Right forelimb (tissue), 1 donor: ENCODE data around the gene CILP2.
A peak's percentile ranks its signal among the peaks of the same experiment; 100 is the strongest.

Experiments
- DNase-seq: peaks from one replicate; pipeline ENCODE4 v3.0.0-alpha.2; 2018

CILP2 gene

GRCh38 chr19:19571071-19571786, 33.2 kb downstream of the CILP2 start:
- no peak for DNase-seq

DNA sequence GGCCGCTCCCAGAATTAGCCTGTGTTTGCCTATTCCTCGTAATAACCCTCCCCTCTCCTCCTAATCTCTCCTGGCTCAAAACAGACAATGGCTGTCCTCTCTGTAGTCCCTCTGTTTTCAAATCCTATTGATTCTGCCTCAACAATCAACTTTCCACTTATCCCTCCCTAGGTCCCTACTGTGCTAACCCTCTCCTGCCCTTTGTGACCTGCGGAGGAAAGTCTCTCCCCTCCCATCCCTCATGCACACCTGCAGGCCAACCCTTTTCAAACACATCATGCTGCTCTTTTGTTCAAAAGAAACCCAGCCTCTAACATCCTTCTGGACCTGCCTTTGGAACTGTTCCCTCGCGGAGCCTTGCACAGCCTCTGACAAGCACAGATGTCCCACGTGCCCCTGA, 37.3 kb downstream of the CILP2 start:
- DNase-seq: no peak

DNA sequence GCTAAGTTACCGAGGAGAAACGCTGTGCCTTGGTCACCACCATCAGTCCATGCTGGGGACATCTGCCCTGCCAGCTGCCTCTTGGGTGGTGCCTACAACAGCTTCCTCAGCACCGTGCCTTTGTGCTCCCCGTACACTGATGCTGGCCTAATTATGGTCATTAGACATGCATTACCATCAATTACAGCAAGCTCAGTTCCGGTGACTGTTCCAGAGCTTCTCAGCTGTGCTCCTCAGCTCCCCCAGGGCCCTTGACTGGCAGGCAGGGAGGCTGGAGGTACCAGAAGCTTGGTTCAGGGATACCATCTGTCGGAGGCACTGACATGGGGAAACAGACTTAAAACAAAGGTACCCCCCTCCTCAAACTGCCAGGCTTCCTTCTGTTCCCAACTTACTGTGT, 40.2 kb downstream of the CILP2 start:
- no peak for DNase-seq

DNA sequence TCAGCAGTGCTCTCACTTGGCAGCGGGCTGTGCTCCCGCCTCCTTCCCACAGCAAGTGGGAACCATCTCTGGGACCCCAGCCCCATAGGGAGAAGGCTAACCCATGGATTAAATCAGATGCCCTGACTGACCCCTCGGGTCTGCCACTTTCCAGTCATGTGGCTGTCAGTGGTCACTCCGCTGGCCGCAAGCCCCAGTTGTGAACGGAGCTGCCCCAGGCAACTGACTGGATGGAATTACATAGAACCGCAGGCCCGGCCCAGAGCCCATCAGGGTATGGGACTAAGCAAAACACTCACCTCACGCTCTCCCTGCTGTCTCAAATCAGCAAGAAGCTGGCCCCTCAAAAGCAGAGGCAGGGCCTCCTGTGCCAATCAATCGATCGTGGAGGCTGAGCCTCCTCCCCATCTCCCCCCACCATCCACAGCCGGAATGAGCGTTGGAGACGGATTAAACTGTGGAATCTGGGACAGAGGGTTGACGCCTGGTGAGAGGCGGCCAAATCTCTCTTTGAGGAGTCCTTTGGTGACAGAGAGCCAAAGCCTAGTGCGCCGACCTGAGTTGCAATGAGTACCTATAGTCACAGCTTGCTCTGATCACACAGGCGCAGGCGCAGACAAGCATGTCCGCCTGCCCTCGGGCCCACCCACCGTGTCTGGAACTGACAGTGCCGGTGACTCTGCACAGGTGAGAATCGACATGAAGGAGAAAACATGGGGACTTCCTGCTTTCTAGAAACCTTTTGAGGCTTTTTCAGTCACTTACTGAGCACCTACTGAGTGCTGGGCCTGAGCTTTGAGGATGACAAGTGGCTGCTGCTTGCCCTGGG, 41.7 kb downstream of the CILP2 start:
- no peak for DNase-seq

- DNase-seq: no peak
These were observed 42.4 kb downstream of the CILP2 start for GRCh38 chr19:19580418-19580817.

DNA sequence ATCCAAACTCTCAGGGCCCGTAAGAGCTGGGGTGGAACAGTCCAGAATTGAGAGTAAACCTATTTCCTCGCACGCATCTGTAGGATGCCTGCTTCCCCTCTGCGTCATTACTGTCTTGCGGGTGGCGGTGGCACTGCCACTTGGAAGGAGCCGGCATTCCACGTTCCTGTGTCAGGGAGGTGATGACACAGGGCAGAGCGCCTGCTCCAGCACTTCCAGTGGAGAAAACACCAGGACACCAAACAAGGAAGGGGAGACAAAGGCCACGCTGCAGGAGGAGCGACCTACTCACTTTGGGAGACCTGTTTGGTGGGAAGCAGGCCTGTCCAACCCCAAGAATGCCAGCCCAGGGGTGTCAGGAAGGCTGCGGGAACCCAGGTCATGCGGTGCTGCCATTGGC, 43.3 kb downstream of the CILP2 start:
- no peak for DNase-seq

DNA sequence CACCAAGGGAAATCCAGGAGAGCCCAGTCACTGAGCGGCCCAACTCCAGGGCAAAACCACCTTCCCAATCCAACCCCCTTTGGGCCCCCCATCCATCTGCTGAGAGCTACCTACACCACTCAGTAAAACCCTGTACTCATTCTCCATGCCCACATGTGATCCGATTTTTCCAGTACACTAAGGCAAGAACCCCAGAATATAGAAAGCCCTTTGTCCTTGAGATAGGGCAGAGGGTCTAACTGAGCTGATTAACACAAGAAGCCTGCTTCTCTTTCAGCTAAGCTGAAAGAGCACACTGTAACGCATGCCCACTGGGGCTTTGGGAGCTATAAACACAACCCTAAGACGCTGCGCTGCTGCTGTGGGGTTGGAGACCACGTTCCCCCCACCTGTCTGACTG, 44.4 kb downstream of the CILP2 start:
- no peak for DNase-seq

DNA sequence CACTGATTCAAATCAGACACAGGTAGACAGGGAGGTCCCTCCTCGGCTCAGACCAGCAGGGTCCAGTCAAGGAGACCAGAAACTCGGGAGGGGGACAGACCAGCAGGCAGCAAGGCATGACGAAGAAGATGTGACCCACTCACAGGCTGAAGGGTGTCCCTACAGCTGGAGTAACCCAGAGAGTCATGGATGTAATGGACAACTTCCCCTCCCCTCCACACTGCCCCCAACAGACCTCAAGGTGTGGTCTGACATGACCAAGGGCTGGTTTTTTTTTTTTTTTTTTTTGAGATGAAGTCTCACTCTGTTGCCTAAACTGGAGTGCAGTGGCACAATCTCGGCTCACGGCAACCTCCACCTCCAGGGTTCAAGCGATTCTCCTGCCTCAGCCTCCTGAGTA, 46.3 kb downstream of the CILP2 start:
- no peak for DNase-seq

DNA sequence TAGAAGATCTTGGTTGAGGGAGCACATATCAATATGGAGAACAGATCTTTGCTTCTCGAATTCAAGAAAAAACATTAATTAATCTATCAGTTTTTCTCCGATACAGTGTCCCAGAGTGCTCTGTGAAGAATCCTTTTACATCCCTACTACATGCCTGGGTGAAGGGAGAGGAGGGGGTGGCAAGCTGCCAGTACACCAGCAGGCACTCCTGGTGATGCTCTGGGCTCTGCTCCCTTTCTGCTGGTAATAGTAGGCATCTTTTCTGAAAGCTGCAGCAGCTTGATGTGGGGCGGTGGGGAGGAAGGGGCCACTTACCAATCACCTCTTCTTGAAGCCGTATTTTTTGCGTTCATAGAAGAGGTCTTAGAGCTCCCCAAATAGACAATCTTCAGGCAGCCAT, 49.7 kb downstream of the CILP2 start:
- no peak for DNase-seq

DNA sequence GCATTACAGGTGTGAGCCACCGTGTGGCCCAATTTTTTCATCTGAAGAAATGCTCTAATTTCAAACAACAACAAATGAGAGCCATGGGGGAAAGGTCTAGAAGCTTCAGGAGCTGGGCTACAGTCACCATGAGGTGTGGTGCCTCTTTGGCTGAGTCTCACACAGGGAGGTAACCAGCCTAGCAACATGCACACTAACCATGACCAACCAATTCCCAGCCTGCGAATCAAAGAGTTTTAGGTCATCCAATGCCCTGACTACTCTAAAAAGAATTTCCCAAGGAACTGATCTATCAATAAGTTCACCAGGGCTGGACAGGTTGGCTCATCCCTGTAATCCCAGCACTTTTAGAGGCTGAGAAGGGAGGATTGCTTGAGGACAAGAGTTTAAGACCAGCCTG, 50.5 kb downstream of the CILP2 start:
- no peak for DNase-seq

DNA sequence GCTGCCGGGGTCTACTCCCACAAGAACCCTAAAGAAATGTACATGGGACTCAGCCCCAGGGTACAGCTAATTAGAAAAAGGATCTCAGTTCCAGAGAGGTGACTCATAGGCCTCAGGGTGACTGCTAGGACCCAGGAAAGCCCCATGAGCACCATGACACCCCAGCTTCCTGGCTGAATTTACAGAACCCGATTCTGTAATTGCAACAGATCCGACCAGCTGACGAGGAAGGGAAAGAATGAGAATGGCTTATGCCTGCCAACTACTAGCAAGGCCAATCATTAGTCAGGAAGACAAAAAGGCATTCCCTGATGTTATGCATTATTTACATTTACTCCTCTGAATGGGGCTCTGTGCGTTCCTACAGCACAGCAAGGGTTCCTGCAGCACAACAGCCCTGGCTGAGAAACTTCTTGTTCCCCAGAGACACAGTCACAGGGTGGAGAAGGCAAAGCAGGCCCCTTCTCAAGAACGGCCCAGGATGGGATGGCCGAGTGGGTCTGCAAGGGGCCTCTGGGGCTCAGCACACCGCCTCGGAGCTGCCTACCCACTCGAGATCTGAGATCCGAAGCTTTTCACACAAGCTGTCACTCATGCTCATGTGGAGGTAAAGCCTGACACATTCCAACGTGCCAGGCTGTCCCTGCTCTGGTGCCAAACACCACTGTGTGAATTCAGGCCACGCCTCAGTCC, 53.2 kb downstream of the CILP2 start:
- DNase-seq: peak; percentile 57

GRCh38 chr19:19592690-19593089, 54.6 kb downstream of the CILP2 start:
- DNase-seq: no peak

DNA sequence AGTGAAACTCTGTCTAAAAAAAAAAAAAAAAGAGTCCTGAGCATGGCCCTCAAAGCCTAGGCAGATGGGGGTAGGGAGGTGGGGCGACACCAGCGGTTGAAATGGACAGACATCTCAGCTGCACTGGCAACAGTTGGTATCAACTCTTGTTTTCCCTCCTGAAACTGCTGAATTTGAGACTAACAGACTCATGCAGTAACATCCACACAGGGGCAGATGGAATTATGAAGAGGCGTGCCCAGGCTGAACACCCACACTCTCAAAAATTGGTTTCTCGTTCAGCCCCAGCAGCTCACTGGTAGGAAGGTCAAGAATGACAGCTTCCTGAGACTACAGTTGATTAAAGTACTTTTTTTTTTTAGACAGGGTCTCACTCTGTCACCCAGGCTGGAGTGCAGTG, 56.3 kb downstream of the CILP2 start:
- no peak for DNase-seq

- no peak for DNase-seq
These were observed 57.2 kb downstream of the CILP2 start for GRCh38 chr19:19595171-19595701.
